NCI-H2227 treated with DMSO at 0.1 percent for 48 hours (cell line): Measurements from ENCODE around the gene SMIM13.
"Not testable (repeated sequence)": the region's sequence is repeated elsewhere in the genome, so short reads cannot be mapped to it uniquely, and the experiment has no call there.

Experiments used
- DNase-seq: peaks from one replicate; lab custom pipeline; 2025; lab: John Stamatoyannopoulos, UW

Gene SMIM13

DNA sequence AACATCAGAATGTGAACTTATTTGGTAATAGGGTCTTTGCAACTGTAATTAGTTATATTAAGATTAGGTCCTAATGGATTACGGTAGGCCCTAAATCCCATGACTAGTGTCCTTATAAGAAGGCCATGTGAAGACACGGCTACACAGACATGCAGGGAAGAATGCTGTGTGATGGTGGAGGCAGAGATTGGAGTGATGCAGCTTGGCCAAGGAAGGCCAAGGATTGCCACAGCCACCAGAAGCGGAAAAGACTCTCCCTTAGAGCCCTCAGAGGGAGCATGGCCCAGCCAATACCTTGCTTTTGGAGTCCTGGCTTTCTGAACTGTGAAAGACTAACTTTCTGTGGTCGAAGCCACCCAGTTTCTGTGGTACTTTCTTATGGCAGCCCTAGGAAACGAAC is 9.7 kb upstream of the SMIM13 start:
- DNase-seq: no peak

GRCh38 chr6:11085758-11086435 is 7.7 kb upstream of the SMIM13 start:
- DNase-seq: no peak

- not testable (repeated sequence) for DNase-seq
Observed at GRCh38 chr6:11087141-11087812, 6.4 kb upstream of the SMIM13 start.

DNA sequence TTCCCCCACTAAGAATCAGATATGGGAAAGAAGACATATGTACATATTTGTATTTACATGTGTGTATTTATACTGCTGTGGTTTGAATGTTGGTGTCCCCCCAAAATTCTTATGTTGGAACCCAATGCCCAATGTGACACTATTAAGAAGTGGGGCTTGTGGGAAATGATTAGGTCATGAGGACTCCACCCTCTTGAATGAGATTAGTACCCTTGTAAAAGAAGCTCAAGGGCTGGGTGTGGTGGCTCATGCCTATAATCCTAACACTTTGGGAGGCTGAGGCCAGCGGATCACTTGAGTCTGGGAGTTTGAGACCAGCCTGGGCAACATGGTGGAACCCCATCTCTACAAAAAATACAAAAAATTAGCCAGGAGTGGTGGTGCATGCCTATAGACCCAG is 3.9 kb upstream of the SMIM13 start:
- no peak for DNase-seq

GRCh38 chr6:11091141-11091540 is 2.5 kb upstream of the SMIM13 start:
- DNase-seq: not testable (repeated sequence)

DNA sequence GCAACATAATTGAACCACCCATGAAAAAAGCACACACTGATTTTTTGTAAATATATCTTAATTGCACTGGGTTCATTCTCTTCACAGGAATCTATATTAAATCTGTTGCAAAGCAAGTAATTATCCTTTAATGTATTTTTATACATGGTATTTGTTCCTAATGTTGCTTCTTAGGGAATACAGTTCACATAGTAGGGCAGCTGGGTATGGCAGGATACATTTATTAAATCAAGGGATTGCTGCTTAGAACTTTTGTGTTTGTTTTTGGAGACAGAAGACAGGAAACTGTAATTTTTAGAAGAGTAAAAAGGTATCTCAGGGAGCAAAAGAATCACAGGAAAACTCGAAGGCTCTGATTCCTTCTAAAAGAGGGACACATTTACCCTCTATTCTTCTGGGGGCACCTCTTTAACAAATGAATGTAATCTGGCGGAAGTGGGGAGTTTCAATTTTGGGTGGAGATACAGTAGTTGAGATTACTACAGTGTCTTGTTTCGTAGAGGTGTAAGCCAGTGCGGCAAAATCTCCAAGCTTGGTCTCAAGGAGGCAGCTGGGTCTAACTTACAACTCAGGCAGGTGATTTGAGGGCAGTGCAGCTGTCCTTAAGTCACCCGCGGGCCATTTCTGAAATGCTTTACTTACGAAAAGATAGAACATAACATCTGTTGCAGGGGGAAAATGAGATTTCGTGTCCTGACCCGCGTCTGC is 812 bp upstream of the SMIM13 start:
- DNase-seq: no peak

DNA sequence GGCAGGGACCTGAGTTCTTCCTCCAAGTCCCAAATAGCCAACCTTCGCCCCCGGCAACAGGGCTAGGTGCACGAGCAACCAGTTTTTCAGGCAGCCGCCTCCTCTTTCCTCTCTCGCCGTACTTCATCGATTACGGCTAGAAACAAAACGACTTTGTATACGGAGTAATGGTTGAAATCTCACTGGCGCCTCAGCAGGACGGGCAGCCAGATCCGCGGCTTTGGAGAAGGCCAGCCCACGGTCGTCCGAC is 333 bp upstream of the SMIM13 start:
- DNase-seq: no peak

GRCh38 chr6:11094411-11094851 is 797 bp downstream of the SMIM13 start:
- DNase-seq: peak; percentile 43

GRCh38 chr6:11094941-11095340 is 1.3 kb downstream of the SMIM13 start:
- DNase-seq: no peak

DNA sequence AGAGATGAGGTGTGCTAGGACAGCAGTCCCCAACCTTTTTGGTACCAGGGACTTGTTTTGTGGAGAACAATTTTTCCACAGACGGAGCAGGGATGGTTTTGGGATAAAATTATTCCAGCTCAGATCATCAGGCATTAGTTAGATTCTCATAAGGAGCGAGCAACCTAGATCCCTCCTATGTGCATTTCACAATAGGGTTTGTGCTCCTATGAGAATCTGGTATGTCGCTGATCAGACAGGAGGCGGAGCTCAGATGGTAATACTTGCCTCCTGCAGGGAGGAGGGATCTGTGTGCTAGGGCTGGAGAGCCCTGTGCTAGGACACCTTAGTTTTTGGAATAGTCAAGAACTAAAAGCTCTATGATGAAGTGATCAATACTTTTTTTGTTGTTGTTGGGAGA is 2.5 kb downstream of the SMIM13 start:
- peak; percentile 10 for DNase-seq

DNA sequence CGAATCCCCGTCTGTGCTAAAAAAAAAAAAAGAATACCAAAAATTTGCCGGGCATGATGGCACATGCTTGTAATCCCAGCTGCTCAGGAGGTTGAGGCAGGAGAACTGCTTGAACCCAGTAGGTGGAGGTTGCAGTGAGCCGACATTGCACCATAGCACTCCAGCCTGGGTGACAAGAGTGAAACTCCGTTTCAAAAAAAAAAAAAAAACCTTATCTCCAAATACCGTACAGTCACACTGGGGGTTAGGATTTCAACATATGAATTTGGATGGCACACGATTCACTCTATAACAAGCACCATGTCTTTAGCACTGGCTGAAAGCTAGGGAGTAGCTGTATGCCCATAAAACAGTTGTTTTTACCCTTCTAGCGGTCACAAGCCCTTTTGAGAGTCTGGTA is 3.8 kb downstream of the SMIM13 start:
- DNase-seq: no peak

DNA sequence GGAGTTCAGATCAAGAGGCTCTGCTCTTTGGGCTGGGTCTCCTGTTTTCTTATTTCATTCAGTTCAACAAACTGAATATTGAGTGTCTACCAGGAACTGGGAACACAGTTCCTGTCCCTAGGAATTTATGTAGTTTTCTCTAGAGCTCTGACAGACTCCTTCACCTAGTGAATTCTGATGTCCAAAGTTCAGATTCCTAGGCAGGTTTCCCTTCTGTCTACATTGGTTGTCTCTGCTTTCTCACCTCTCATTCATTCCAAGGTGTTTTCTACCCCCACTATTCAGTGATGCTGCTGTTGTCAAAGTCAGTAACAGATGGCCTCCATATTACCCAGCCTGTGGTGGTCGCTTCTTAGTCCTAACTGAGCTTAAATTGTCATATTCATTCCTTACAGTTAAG is 4.4 kb downstream of the SMIM13 start:
- DNase-seq: no peak

GRCh38 chr6:11101417-11101816 is 7.8 kb downstream of the SMIM13 start:
- no peak for DNase-seq

- DNase-seq: no peak
Observed at GRCh38 chr6:11103065-11103464, 9.4 kb downstream of the SMIM13 start.

DNA sequence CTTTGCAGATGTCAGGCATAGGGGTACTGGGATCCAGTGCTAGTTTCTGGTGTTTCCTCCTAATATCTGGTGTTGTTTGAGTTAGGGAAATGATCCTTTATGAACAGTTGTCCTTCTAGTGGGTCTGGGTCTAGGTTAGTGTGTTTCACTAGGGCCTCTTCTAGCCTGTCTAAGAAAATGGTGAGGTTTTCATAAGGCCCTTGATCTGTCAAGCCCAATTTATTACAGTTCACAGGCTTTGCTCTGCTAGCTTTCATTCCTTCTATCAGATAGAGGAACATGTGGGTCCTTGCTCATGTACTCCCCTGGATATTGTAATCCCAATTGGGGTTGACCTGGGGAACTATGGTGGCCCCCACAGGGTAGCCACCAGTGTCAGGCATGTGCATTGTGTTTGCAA is 15.1 kb downstream of the SMIM13 start:
- DNase-seq: no peak

DNA sequence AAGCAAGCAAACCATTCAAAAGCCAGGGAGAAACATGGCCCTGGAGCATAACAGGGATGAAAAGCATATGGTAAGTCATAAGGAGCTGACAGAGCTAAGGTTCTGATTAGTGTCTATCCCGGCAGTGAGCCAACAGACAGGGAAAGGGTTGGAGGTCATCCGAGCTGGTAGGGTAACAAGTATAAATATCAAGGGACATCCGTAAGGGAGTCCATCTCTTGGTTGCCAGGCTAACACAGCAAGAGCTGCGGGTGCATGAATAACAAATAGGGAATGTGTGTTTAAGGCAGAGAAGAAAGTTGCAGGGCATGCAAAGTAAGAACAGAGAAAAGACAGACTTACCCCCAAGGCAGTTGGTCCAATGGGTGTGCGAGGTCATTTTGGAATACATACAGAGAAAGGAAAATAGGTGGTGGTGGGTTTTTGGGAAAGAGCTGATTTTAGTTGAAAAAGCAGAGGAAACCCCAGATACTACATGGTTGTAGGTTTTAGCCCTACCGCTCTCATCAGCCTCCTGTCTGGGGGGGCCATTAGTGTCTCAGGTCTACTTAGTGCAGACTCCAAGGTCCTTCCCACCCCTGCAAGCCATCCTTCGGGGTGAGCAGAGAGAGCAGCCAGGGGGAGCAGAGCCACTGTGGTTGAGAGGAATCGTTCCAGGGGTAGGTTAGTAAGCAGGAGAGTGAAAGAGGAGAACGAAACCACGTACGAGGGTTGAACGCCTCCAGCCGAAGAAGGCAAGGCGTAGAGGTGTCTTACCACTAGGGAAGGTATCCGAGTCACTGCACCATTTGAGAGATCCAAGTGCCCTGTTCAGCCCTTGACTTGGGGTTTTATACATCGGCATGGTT is 17.5 kb downstream of the SMIM13 start, which contains the start of gene ERVFRD-1:
Gene ERVFRD-1 (minus strand): TSS at position 805 of the 848 bp plus-strand sequence. CDS start 6,415 bp downstream, outside the sequence.
- no peak for DNase-seq

GRCh38 chr6:11111769-11112437 is 18.3 kb downstream of the SMIM13 start:
- no peak for DNase-seq

DNA sequence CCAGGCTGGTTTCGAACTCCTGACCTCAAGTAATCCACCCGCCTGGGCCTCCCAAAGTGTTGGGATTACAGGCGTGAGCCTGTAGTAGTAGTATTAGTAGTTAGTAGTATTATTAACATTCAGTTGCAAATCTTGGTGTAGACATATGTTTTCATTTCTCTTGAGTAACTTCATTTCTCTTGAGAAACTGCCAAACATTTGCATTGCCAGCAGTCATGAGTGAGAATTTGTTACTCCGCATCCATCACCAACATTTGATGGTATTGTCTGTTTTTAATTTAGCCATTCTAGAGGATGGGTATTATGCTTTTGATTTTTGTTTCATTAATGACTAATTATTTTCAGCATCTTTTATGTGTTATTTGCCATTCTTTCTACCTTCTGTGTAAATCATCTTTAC is 19.4 kb downstream of the SMIM13 start:
- no peak for DNase-seq

- DNase-seq: not testable (repeated sequence)
Observed at GRCh38 chr6:11115808-11116536, 22.3 kb downstream of the SMIM13 start.

DNA sequence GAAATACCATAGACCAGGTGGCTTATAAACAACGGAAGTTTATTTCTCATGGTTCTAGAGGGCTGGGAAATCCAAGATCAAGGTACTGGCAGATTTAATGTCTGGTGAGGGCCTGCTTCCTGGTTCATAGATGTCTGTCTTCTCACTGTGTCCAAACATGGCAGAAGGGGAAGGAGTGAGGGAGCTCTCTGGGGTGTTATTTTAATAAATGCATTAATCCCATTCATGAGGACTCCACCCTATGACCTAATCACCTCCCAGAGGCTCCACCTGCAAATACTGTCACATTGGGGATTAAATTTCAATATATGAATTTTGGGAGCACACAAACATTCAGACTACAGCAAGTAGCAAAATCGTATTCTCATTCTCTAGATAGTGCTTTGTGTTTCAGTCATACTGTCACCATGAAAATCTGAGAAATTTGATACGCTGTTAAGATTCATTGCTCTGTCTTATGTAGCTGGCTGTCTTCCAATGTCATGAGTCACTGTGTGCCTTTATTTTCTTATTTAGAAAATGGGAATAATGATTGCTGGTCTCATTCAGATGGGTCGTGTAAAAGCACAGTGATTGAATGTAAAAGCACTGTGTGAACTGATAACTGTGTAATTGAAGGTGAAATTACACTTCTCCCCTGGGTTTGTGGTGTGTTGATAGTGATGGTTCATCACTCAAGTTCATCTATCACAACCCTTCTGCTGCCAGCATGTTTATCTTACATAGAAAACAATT is 26.8 kb downstream of the SMIM13 start:
- DNase-seq: peak; percentile 34
